HG02870 (cell line): Measurements from ENCODE around the gene PLA2G2E.
"Not testable (repeated sequence)": the region's sequence is repeated elsewhere in the genome, so short reads cannot be mapped to it uniquely, and the experiment has no call there.

Source experiments
- ATAC-seq: cut with Tn5 transposase; IDR thresholded peaks from one replicate; pipeline ENCODE4 v1.9.1; 2021; ENCODE audit warnings: mild to moderate bottlenecking, moderate library complexity; ENCODE audit not compliant: unreplicated experiment

PLA2G2E gene

GRCh38 chr1:19885821-19886220 lies 37.6 kb downstream of the PLA2G2E start:
- ATAC-seq: no peak

GRCh38 chr1:19884312-19884711 lies 39.1 kb downstream of the PLA2G2E start:
- ATAC-seq: no peak

GRCh38 chr1:19882111-19883071 lies 41.0 kb downstream of the PLA2G2E start, which contains the start of gene OTUD3:
Gene OTUD3, plus strand, starts transcription at chr1:19882395. Its CDS starts 119 bp downstream, at chr1:19882514.
- ATAC-seq: peak; percentile 91

- ATAC-seq: not testable (repeated sequence)
Measured at GRCh38 chr1:19880841-19881240, 42.6 kb downstream of the PLA2G2E start.

- no peak for ATAC-seq
Measured at GRCh38 chr1:19879661-19880060, 43.8 kb downstream of the PLA2G2E start.

GRCh38 chr1:19879227-19879626 lies 44.2 kb downstream of the PLA2G2E start:
- no peak for ATAC-seq

GRCh38 chr1:19878637-19878985 lies 44.8 kb downstream of the PLA2G2E start:
- ATAC-seq: no peak

- no peak for ATAC-seq
Measured at GRCh38 chr1:19877821-19878636, 45.4 kb downstream of the PLA2G2E start.

GRCh38 chr1:19877181-19877750 lies 46.2 kb downstream of the PLA2G2E start:
- no peak for ATAC-seq

- no peak for ATAC-seq
Measured at GRCh38 chr1:19872190-19872589, 51.2 kb downstream of the PLA2G2E start.
